Left kidney (tissue), 2 donors: ENCODE results near the gene HSPG2. TPM values are rescaled to one million over a fixed set of nuclear protein-coding genes. Genes with fewer than 3 reads are reported as not detected.

Experiments
- DNase-seq: peaks from one replicate; pipeline ENCODE4 v3.0.0-alpha.2; 2013
- polyA plus RNA-seq: library from polyadenylated mRNA; unstranded; fragments of 120-200 nt; gene quantifications from one replicate; pipeline ENCODE4 v1.2.1, GENCODE V29; 2013; ENCODE audit not compliant: insufficient read length

The HSPG2 gene
- polyA plus RNA-seq, 1 donor = 154 TPM

DNA sequence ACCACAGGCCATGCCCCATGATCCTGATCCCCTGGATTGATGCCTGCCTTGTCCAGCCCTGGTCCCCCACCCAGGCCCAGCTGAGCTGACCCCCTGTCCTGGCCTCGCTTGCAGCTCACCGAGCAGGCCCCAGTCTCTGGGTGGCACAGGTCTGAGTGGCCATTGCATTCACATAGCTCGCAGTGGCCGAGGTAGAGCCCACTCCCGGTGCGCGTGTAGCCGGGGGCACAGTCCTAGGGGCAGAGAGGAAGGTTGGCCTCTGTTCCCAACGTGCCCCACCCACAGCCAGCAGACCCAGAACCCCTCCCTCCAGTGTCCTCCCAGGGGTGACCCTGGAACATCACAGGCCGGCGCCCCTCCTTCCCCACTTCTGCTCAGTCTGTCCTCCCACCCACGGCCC lies 73.1 kb downstream of the HSPG2 start:
- no peak for DNase-seq

GRCh38 chr1:21861602-21862429 lies 75.3 kb downstream of the HSPG2 start:
- no peak for DNase-seq

DNA sequence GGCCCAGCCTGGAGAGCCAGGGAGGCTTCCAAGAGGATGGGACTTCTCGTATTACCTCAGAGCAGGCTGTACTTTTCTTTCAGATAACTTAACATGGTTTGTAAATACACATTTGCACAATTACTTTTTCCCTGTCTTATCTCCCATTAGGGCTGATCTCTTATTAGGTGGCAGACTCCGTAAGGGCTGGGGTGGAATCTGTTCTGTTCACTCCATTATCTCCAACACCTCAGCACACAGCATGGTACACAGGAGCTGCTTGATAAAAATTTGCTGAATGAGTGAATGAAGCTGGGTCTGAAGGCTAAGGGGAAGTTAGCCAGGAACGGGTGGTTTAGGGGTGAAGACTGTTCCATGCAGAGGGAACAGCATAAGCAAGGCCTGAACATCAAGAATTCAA lies 76.1 kb downstream of the HSPG2 start:
- no peak for DNase-seq

DNA sequence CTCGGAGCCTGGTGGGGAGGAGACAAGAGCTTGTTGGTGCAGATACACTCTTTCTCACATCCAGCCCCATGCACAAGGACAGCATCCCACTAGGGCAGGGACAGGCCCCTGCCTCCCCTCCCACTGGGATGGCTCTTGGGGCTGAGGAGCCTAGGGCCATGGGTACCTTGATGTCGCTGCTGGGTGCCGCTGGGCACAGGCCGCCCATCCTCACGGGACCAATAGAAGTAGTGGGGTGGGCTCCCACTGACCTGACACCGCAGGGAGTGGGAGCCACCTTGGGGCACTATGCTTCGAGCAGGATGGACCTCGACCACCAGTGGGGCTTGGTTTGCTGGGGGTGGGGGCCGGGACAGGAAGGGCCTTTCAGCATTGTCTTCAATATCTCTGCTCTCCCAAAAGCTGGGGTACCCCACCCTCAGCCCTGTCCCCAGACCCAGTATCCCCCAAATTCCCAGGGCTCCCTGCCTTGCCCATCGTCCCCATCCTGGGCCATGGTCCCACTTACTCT lies 77.4 kb downstream of the HSPG2 start:
- DNase-seq = no peak

DNA sequence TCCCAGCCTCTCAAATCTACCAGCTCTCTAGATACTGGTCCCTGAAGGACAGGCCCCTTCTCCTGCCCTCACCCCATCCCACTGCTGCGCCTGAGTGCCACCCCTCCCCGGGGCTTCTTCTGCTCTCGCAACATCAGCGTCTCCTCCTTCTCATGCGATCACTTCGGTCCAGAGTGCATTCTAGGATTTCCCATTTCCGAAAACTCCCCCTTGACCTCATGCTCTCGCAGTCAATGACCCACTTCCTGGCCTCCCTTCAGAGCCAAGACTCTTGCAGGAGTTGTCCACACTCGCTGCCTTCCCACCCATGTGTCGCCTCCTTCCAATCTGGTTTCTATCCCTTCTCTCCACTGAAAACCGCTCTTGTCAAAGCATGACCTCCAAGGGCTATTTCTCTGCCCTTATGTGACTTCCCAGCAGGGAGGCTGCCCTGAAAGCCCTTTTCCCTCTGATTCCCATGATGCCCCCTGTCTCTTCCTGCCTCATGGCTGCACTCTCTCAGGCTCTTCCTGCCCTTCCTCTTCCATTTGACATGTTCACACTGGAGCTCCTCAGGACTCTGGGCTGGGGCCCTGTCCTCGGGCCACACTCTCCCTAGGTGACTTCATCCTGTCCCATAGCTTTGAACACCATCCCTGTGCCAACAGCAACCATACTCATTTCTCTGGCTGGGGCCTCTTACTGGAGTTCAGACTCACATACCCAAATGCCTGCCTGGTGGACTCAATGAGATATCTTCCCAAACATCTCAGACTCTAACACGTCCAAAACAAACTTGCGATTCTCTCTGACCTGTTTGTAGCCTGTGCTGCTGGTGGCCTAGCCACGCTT lies 79.1 kb downstream of the HSPG2 start:
- no peak for DNase-seq

DNA sequence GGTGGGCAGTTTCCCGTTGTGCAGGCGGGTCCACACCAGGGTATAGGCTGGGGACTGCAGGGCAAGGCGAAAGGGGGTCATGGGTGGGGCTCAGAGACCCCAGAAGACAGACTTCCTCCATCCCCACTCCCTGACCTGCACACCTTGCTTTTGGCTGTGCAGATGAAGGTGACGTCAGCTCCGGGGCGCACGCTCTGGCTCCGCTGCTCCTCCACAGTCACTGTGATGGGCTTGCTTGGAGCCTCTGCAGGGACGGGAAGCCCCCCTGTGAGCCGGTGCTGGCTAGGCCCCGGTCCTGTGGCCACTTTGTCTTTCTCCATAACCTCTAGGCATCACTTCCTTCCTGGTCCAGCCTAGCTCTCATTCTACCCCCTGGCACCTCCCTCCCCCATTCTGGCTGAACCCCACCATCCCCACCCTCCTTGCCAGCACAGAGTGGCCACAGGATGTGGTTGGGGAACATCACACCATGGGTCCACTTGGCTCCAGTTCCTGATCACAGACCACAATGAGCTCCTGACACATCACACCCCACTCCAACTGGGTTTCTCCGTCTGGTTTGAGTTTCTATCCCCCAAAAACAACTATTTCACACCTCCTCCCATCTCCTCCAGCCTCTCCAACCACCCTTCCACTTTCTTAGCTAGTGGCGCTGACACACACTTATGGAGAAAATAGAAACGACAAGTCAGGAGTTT lies 79.8 kb downstream of the HSPG2 start:
- DNase-seq = no peak

DNA sequence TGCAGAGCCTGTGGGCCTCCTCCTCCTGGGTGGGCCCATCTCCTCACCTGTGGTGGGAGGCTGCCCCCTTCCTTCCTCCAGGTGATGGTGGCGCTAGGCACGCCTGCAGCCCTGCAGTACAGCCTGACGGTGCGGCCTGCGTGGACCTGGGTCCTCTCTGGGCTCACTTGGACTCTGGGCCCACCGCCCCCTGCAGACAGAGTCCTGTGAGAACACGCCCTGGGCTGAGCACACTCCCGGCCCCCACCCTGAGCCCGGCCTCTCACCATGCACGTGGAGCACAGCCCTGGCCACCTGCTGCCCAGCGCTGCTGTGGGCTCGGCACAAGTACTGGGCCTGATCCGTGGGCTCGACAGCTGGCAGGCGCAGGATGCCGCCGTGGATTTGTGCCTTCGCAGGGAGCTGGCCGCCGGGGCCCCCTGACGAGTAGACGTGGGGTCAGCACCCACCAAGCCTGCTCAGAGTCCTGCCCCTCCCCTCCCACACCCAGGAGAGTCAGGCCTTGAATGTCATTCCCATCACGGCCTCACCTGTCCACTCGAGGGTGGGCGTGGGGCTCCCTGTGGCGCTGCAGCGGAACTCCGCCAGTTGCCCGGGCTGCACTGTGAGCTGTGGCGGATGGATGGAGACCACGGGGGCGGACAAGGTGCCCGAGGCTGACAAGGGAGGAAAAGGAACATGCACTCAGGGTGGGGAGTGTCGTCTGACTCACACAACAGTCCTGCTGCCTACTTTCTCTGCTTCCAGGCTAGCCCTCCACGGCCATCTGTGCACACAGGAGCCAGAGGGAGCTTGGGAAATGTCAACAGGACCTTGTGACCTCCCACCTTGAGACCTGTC lies 81.6 kb downstream of the HSPG2 start:
- no peak for DNase-seq

GRCh38 chr1:21854751-21855131 lies 82.4 kb downstream of the HSPG2 start:
- no peak for DNase-seq

DNA sequence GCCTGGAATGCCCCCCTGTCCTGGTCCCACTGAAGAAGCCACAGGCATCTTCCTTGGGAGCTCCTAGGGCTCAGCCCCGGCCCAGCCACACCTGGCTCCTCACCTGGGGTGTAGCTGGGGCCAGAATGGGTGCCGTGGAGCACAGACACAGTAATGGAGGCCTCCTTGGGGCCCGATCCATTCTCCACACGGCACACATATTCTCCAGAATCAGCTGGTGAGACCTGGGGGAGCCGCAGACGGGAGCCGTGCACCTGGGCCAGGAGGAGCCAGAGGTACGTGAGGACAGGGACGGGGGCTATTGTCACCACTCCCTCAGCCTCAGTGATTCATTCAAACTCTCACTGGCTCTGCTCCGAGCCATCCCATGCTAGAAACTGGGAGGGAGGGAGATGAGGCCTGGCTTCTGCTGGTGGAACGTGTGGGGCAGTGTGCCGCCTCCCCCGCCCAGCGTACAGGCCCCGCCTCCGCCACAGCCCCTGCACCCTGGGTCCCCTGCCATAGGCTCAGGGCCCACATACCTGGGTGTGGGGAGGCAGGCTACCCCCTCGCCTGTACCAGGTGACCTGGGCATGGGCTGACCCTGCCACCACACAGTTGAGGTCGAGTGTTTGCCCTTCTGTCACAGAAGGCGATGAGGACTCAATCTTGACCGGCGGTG lies 82.9 kb downstream of the HSPG2 start:
- DNase-seq = no peak

GRCh38 chr1:21853131-21853427 lies 84.0 kb downstream of the HSPG2 start:
- DNase-seq = no peak

DNA sequence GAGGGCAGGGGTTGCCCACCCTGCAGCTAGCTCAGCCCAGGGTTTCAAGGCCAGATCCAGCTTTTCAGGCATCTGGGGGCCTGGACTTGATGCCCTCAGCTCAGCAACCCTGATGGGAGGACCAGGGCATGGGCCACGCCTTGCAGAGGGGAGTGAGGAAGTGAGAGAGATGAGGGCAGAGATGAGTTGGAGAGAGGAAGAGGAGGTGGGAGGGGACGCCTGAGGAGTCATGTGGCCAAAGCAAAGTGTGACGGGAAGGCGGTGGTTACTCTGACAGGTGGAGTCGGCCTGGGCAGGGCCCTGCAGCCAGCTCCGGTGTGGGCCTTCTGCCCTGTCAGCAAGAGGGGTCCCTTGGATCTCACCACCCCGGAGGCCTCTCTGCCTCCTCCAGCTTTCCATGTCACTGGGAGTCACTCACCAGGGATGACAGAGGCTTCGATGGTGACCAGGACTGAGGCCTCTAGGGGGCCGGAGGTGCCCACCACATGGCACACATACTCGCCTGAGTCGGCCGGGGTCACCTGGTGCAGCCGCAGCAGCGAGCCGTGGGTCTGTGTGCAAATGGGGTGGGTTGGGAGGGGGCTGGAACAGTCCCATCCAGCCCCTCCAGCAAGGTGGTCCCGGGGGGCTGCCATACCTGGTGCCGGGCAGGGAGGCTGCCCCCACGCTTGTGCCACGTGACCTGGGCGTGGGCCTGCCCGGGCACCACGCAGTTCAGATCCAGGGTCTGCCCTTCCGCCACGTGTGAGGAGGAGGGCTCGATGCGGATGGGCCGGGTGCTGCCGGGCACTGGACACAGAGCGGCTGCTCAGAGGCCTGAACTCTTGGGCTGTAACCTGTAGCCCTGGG lies 84.6 kb downstream of the HSPG2 start:
- no peak for DNase-seq

- DNase-seq = no peak
Measured at GRCh38 chr1:21851430-21852250, 85.5 kb downstream of the HSPG2 start.

- no peak for DNase-seq
Measured at GRCh38 chr1:21849909-21850576, 87.1 kb downstream of the HSPG2 start.

GRCh38 chr1:21848524-21849174 lies 88.5 kb downstream of the HSPG2 start:
- no peak for DNase-seq

DNA sequence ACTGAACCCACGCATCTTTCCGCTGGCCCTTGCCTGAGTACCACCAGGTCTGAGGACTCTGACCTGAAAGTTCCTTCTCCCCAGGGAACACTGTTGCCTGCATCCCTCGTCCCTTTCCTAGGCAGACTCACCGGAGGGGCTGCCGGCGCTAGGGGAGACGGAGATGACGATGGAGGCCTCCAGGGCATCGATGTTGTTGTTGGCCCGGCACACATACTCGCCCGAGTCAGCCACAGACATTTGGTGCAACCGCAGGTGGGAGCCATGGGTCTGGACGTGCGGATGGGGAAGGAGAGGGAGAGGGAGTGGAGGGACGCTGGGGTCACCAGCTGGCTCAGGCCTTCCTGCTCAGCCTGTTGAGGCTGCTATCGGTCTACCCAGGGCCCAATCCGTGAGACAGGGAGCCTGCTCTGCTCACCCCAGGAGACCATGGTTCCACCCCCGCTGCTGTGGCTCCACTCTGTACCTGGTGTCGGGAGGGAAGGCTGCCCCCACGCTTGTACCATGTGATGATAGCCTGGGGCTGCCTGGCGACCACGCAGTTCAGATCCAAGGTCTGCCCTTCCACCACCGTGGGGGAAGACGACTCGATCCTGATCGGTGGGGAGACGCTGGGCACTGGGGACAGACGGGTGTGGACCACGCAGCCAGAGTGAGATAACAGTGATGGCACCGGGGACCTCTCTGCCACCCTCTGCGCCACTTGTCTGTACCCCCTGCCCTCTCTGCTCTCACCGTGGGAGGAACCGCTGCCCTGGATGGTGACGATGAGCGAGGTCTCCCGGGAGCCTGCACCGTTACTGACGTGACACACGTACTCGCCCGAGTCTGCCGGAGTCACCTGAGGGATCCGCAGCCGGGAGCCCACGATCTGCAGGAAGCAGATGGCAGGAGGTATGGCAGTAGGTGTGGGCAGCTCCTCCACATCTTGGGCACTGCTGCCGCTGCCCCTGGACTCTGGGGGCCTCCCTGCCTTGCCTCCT lies 89.6 kb downstream of the HSPG2 start:
- no peak for DNase-seq

DNA sequence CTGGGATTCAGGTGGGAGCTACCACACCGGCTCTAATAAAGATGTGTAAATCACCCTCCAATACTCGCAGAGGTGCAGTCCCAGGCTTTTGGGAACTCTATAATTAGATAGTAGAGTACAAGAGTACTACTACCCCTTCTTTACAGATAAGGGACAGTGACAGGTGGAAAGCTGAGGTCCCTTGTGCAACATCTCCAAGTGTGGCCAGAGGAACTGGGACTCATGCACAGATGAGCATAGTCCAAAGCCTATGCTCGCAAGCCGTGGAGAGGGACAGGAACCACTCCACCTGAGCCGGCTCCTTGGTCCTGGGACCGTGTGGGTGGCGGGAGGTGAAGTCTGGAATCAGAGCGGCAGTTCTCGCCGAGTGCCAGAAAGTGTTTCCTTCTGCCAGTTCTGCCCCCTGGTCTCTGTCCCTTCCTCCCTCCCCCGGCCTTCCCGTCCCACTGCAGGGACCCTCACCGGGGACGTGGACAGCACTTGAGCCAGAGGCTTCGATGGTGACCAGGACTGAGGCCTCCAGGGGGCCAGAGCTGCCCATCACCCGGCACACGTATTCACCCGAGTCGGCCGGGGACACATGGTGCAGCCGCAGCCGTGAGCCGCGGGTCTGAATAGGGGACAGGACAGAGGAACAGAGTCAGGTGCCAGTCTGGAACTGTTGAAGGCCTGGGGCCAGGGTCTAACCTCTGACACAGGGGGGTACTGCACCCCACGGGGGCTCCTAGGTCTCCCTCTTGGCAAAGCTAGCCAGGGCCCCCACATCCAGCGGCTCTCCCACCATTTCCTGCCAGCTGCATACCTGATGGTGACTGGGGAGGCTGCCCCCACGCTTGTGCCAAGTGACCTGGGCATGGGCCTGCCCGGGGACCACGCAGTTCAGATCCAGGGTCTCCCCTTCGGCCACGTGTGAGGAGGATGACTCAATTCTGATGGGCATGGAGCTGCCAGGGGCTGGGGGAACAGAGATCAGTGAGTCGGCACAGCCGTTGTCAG lies 91.2 kb downstream of the HSPG2 start:
- no peak for DNase-seq
